Activated T-helper 2 cell treated with anti-CD3 and anti-CD28 coated beads, Interferon-gamma antibody, Interleukin-2, Interleukin-4, amounts not matched to agents 10 μg/mL and 5 μg/mL and 100 μg/mL, durations not matched to agents 14 hours and 24 hours and 36 hours (primary cell): ENCODE results near the gene PTPRN2. TPM values are rescaled to one million over a fixed set of nuclear protein-coding genes. Genes with fewer than 3 reads are reported as not detected.

Experiments
- DNase-seq: peaks from one replicate; pipeline ENCODE4 v3.0.0; 2021; ENCODE audit warnings: low spot score
- H3K27ac Mint-ChIP-seq: one replicate; pipeline ENCODE4 v1.8.0; 2021; ENCODE audit warnings: mixed read lengths
- H3K27me3 Mint-ChIP-seq: one replicate; pipeline ENCODE4 v1.8.0; 2021; ENCODE audit warnings: low read depth, mixed read lengths
- H3K36me3 Mint-ChIP-seq: one replicate; pipeline ENCODE4 v1.8.0; 2021; ENCODE audit warnings: low read depth, mixed read lengths
- H3K4me1 Mint-ChIP-seq: one replicate; pipeline ENCODE4 v1.8.0; 2021; ENCODE audit warnings: low read depth, mixed read lengths
- H3K4me3 Mint-ChIP-seq: one replicate; pipeline ENCODE4 v1.8.0; 2021; ENCODE audit warnings: low read depth, mild to moderate bottlenecking, moderate library complexity, mixed read lengths
- H3K9me3 Mint-ChIP-seq: one replicate; pipeline ENCODE4 v1.8.0; 2021; ENCODE audit warnings: mixed read lengths
- intact Hi-C: fragments of 100-400 bp; cut with micrococcal nuclease; formaldehyde crosslinking; loops from one replicate; pipeline ENCODE4 v1.15.1; 2023
- total RNA-seq: library from RNA; stranded (reverse); gene quantifications from 2 replicates; pipeline ENCODE4 v1.2.3, GENCODE V29; 2022

PTPRN2 gene
- total RNA-seq, 1 donor from 2014 or later = 1.3 TPM

- no peak for DNase-seq
- no peaks in the 10 kb centered on the region for H3K27me3 Mint-ChIP-seq
- no peaks in the 10 kb centered on the region for H3K4me1 Mint-ChIP-seq
- intact Hi-C loops = no loop called here
- no peak overlapping the region for H3K27ac Mint-ChIP-seq
- no peak overlapping the region for H3K4me3 Mint-ChIP-seq
- no peaks in the 10 kb centered on the region for H3K9me3 Mint-ChIP-seq
- no peaks in the 10 kb centered on the region for H3K36me3 Mint-ChIP-seq
Measured at GRCh38 chr7:158499082-158499455, 88.6 kb downstream of the PTPRN2 start.

DNA sequence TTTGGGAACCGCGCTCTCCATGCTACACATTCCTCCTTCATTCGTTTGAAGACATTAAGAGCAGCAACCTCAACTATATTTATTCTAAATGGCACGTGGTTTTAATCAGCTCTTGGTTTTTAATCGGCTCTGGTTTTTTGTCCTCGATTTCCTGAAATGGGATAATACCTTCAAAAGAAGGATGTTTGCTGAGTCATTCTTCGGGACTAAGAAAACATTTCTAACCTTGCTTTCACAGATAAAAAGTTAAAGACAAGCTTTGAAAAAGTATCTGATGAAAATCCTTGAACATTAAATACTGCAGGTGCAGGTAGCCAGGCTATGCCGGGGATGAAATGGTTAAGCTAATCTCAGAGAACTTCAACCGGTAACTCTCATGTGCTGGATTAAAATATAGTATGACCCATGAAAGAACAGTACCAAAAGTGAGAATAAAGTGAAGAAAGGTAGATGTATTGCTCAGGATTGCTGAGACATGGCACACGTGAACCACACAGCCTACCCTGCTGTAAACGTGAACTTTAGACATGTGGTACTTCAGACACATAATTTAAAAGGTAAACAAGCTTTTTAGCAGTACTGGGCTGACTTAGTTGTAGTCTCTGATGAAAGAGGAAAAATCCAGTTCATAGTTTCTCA is 89.1 kb downstream of the PTPRN2 start:
- intact Hi-C loops = no loop called here
- H3K36me3 Mint-ChIP-seq = no peaks in the 10 kb centered on the region
- no peak for DNase-seq
- H3K27ac Mint-ChIP-seq = no peak overlapping the region
- H3K27me3 Mint-ChIP-seq = no peaks in the 10 kb centered on the region
- no peak overlapping the region for H3K4me3 Mint-ChIP-seq
- H3K9me3 Mint-ChIP-seq = no peaks in the 10 kb centered on the region
- H3K4me1 Mint-ChIP-seq = no peaks in the 10 kb centered on the region

DNA sequence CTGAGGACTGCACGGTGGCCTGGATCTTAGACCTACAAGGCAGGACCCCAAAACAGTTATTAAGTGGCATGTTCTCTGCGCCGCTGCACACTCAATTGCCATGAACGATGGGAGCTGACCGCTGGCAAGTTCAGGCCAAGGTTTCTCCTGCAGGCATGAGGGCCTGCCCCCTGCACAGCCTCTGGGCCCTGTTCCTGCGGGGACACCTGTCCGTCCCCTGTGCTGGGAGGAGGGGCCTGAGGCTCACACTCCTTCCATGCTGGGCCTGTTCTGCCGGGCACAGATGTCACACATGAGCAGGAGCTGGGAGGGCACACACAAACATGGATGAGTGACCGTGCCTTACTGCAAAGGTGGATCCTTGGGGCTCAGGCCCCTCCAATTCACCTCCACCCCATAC is 90.0 kb downstream of the PTPRN2 start:
- intact Hi-C loops = no loop called here
- Mint-ChIP-seq H3K36me3 (no peaks in the 10 kb centered on the region), H3K4me3 (no peak overlapping the region), H3K4me1 (no peaks in the 10 kb centered on the region), H3K27me3 (no peaks in the 10 kb centered on the region), H3K9me3 (no peaks in the 10 kb centered on the region), H3K27ac (no peak overlapping the region)
- DNase-seq = no peak

- intact Hi-C loops = no loop called here
- no peak overlapping the region for H3K27ac Mint-ChIP-seq
- H3K36me3 Mint-ChIP-seq = no peaks in the 10 kb centered on the region
- DNase-seq = no peak
- H3K27me3 Mint-ChIP-seq = no peaks in the 10 kb centered on the region
- no peaks in the 10 kb centered on the region for H3K4me1 Mint-ChIP-seq
- H3K9me3 Mint-ChIP-seq = no peaks in the 10 kb centered on the region
- no peak overlapping the region for H3K4me3 Mint-ChIP-seq
Measured at GRCh38 chr7:158495786-158496185, 91.8 kb downstream of the PTPRN2 start.

GRCh38 chr7:158495216-158495615 is 92.4 kb downstream of the PTPRN2 start:
- no peaks in the 10 kb centered on the region for H3K36me3 Mint-ChIP-seq
- H3K4me1 Mint-ChIP-seq = no peaks in the 10 kb centered on the region
- H3K4me3 Mint-ChIP-seq = no peak overlapping the region
- DNase-seq = no peak
- intact Hi-C loops = no loop called here
- no peaks in the 10 kb centered on the region for H3K27me3 Mint-ChIP-seq
- no peaks in the 10 kb centered on the region for H3K9me3 Mint-ChIP-seq
- no peak overlapping the region for H3K27ac Mint-ChIP-seq

GRCh38 chr7:158494643-158495042 is 93.0 kb downstream of the PTPRN2 start:
- intact Hi-C loops = no loop called here
- no peak for DNase-seq
- no peaks in the 10 kb centered on the region for H3K36me3 Mint-ChIP-seq
- no peaks in the 10 kb centered on the region for H3K9me3 Mint-ChIP-seq
- no peaks in the 10 kb centered on the region for H3K4me1 Mint-ChIP-seq
- H3K4me3 Mint-ChIP-seq = no peak overlapping the region
- H3K27me3 Mint-ChIP-seq = no peaks in the 10 kb centered on the region
- H3K27ac Mint-ChIP-seq = no peak overlapping the region

GRCh38 chr7:158494162-158494586 is 93.4 kb downstream of the PTPRN2 start:
- Mint-ChIP-seq H3K4me3 (no peak overlapping the region), H3K9me3 (no peaks in the 10 kb centered on the region), H3K27ac (no peak overlapping the region), H3K36me3 (no peaks in the 10 kb centered on the region), H3K4me1 (no peaks in the 10 kb centered on the region), H3K27me3 (no peaks in the 10 kb centered on the region)
- no peak for DNase-seq
- intact Hi-C loops = no loop called here

- Mint-ChIP-seq H3K27me3 (no peaks in the 10 kb centered on the region), H3K4me1 (no peaks in the 10 kb centered on the region), H3K36me3 (no peaks in the 10 kb centered on the region), H3K27ac (no peak overlapping the region), H3K4me3 (no peak overlapping the region), H3K9me3 (no peaks in the 10 kb centered on the region)
- no peak for DNase-seq
- intact Hi-C loops = no loop called here
Measured at GRCh38 chr7:158492367-158492764, 95.3 kb downstream of the PTPRN2 start.

DNA sequence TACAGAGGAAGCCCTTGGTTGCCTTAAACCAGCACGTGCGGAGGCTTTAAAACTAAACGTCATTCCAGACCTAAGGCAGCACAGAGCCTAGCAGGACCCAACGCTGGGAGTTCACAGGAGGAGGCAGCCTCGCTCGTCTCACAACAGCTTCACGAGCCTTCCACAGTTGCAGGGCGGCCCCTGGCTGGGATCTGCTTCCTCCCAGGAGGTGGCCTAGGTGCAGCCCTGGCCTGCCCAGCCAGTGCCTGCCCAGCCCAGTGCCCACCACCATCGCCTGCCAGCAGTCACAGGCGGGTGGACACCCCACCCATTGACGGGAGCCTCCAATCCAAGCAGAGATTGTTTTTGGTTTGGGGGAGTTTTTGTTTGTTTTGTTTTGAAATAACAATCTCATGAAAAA is 96.5 kb downstream of the PTPRN2 start:
- H3K4me3 Mint-ChIP-seq = no peak overlapping the region
- H3K36me3 Mint-ChIP-seq = no peaks in the 10 kb centered on the region
- no peaks in the 10 kb centered on the region for H3K4me1 Mint-ChIP-seq
- no peaks in the 10 kb centered on the region for H3K27me3 Mint-ChIP-seq
- no peak overlapping the region for H3K27ac Mint-ChIP-seq
- intact Hi-C loops = no loop called here
- no peak for DNase-seq
- H3K9me3 Mint-ChIP-seq = no peaks in the 10 kb centered on the region

DNA sequence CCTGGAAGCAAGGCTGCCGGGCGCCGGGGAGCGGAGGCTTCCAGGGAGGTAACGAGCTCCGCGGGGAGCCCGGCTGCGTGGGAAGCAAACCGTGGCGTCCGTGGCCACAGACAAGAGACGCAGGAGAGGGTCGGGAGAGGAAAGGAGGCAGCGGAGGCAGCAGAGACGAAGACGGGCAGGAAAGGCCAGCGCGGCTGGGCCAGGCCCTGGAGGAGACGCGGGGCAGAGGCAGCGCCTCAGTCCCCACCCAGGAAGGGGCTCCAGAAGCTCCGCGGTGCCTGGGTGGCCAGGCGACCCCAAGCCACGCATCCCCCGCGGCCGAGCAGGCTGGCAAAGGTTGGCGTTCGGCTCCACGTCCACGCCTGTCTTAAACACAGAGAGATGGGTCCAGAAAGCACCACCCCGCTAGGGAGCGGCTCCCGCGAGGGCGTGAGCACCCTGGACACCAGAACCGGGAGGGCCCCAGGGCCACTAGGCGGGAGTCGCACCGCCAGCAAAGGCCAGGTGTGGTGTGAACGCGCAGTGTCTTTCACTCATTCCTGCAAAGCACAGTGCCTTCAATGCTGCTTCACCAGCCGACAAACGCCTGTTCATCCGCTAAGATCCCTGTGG is 97.3 kb downstream of the PTPRN2 start:
- intact Hi-C loops = no loop called here
- Mint-ChIP-seq H3K9me3 (no peaks in the 10 kb centered on the region), H3K36me3 (no peaks in the 10 kb centered on the region), H3K4me3 (no peak overlapping the region), H3K27ac (no peak overlapping the region), H3K4me1 (no peaks in the 10 kb centered on the region), H3K27me3 (no peaks in the 10 kb centered on the region)
- DNase-seq = no peak

GRCh38 chr7:158489462-158490155 is 98.0 kb downstream of the PTPRN2 start:
- no peak overlapping the region for H3K4me3 Mint-ChIP-seq
- no peaks in the 10 kb centered on the region for H3K36me3 Mint-ChIP-seq
- intact Hi-C loops = no loop called here

GRCh38 chr7:158488181-158488971 is 99.2 kb downstream of the PTPRN2 start:
- Mint-ChIP-seq H3K27me3 (no peaks in the 10 kb centered on the region), H3K36me3 (no peaks in the 10 kb centered on the region), H3K4me3 (no peak overlapping the region), H3K27ac (no peak overlapping the region), H3K4me1 (no peaks in the 10 kb centered on the region), H3K9me3 (no peaks in the 10 kb centered on the region)
- no peak for DNase-seq
- intact Hi-C loops = no loop called here

More at GRCh38 chr7:158489462-158490155, 98.0 kb downstream of the PTPRN2 start:
- Mint-ChIP-seq H3K9me3 (no peaks in the 10 kb centered on the region), H3K4me1 (no peaks in the 10 kb centered on the region), H3K27ac (no peak overlapping the region), H3K27me3 (no peaks in the 10 kb centered on the region)
- no peak for DNase-seq
